Measurements from ENCODE around the gene SHF.

GRCh38 chr15:45185903-45186770, 1.6 kb downstream of the SHF start:
- TF ChIP-seq CTCF (IDR thresholded peaks at IDR 0.05; ENCODE audit: extremely low read depth in 1 of 2, insufficient read depth in 1 of 2, low read depth in 1 of 2, low read length in 2 of 2) (no peak), POLR2A (IDR thresholded peaks at IDR 0.05; ENCODE audit: low read depth, low read length) (no peak)

All from endothelial cell of umbilical vein (primary cell).